MV-4-11 (cell line): ENCODE results near the gene CENPT.

Experiments used
- DNase-seq: peaks from one replicate; lab custom pipeline; 2025; lab: John Stamatoyannopoulos, UW

CENPT gene

DNA sequence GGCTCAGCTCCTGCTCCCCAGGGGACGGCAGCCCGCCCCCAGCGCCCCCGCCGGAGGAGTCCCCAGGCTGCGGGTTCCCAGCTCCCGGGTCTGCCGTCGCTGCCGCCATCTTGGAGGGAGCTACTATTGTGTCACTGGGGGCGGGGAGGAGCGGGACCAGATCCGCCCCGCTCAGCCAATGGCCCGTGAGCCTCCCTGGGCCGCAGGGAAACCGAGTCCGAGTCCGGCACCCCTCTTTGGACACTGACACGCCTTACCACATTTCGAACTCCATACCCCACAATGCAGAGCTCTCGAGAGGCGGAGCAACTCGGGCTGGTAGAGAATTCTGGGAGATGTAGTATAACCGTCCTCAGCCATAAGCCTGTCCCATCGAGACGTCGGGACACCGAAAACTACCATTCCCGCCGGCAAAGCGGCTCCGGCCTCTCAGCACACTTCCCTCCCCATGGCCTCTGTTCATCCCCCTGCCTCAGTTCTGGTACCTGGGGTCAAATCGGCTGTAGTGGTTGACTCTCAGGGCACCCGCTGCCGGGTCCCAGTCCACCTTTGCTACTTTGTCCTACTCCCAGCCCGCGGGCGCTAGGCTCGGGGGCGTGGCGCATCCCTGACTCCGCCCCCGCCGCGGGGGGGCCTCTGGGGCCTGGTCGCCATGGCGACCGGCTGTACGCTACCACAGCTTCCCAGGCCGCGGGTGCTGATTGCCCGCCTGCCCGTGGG lies 40.9 kb downstream of the CENPT start, which contains the start of the genes RANBP10 and TSNAXIP1:
TSS of gene RANBP10 (minus strand) at position 133 of the 720 bp plus-strand sequence. CDS start at position 109, 24 bp downstream.
TSS of gene TSNAXIP1 (plus strand) at position 462 of the 720 bp plus-strand sequence. CDS start 261 bp downstream, outside the sequence.
- peak; percentile 99 for DNase-seq

DNA sequence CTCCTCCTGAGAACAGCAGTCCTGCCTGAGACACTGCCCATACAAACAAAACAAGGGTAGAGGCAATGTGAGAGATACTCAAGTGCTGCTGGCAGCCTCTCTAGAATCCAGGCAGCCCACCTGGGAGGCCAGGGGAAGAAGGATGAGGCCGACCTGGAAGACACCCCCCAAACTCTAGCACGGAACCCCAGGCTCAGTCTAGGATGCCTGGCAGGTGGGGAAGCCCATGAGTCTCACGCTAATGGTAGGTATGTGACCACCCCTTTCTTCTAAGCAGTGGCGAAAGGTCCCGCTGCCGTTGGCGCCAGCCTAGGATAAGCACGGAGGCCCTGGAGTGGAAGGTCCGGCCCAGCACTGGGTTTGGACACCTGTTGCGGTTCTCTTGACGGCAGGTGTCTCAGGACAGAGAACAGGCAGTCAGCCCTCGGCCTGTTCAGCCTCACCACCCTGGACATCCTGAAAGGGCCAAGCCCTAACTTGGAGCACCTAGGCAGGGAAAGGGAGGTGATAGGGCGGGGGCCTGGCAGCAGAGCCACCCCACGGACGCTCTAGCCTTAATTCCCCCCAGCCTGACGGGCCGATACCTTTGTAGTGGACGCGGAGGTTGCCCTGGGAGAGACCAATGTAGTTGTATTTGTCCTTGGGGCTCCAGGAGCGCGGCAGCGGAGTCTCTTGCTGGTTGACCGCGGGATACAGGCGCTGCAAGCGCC lies 41.6 kb downstream of the CENPT start:
- DNase-seq, result no peak

DNA sequence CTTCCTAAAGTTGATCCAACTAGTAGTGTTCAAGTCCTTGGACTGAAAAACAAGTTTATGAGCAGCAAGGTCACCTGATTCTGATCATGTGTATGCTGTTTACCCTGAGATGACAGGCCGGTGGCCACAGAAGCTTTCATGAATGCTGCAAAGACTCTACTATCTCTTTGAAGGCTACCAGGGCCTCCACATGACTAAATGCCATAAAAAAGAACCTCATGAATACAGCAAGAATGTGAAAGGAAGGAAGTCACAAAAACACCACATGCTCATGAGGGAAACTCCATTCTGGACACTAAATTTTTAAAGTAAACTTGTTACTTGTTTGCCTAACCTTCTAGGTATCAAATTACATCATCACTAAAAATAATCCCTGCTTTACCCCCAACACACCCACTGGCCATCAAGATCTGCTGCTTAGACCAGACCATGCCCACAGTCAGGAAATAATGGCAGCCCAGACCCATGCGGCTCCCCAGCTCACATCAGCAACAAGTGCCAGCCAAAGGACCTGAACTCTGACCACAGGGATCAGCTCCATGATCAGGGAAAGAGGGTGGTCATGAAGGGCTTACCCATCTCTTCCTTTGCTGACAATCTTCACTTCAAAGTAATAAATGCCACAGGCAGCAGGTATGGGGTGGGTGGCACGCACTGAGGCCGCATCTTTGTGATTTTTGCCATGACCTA lies 42.5 kb downstream of the CENPT start:
- DNase-seq, result no peak

DNA sequence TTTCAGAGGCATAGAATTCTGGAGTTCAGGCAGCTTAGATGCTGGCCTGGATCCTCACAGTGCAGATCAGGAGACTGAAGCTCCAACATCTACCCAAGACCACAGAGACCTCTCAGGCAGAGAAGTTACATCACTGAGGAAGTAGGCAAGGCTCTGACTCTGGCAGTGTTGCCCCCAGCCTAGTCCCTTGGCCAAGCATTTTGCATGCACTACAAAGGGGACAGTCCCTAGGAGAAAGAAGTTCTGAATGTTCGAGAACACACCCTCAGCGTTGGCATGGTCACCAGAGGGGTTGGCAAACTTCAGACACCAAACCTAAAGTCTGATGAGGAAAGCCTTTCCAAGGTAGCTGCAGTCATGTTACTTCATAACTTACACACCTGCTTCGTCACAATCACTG lies 43.6 kb downstream of the CENPT start:
- DNase-seq, result peak; percentile 56

DNA sequence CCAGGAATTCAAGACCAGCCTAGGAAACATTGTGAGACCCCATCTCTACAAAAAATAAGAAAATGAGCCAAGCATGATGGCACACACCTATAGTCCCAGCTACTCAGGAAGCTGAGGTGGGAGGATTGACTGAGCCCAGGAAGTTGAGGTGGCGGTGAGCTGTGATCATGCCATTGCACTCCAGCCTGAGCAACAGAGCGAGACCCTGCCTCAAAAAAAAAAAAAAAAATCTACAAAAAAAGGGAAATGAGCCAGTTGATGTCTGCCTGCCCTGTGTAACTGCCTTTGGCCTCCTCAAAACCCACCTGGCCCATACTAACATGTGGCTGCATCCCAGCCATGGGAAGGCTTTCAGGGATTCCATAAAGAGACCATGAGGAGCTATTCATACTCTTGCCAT lies 45.6 kb downstream of the CENPT start:
- DNase-seq, result no peak

DNA sequence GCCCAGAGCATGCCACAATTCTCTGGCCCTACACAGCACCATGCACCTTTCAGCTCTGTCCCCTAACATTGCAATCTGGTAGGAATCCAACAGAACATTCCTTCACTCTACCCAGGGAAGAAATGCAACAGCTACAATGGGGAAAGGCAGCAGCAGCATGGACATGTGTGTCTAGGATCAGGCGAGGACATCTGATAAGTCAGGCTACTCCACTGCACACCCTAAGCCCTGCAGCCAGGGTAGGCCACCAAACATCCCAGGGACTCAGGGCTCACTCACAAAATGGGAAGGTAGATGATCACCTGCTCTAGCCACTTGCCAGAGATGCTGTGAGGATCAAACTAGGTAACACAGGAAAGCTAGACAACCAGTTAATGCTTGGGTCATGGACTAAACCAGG lies 46.3 kb downstream of the CENPT start:
- DNase-seq, result no peak

DNA sequence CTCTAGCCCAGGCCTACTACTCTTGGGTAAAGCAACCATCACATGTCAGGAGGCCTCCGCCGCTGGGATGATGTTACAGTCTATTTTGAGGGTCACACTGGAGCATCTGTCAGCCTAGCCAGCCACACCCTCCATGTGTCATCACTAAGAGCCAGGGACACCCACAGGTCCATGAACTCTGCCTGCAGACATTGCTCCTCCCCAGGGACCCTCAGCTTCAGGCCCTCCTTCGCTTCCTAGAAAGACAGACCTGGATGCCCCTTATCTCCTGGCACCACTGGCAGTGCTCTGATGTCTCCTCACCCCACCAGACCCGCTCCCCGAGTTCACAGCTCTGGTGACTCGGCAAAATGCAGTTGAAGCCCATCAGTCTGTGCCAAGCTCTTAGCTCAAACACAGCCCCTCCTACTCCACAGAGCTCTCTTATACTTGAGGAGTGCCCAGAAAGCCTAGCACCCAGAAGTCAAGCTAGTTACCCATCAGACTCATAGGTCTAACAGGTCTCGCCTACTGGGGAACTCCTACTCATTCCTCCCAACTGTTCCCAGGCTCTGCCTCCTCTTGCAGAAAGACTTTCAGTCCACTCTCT lies 47.1 kb downstream of the CENPT start:
- DNase-seq, result peak; percentile 8

DNA sequence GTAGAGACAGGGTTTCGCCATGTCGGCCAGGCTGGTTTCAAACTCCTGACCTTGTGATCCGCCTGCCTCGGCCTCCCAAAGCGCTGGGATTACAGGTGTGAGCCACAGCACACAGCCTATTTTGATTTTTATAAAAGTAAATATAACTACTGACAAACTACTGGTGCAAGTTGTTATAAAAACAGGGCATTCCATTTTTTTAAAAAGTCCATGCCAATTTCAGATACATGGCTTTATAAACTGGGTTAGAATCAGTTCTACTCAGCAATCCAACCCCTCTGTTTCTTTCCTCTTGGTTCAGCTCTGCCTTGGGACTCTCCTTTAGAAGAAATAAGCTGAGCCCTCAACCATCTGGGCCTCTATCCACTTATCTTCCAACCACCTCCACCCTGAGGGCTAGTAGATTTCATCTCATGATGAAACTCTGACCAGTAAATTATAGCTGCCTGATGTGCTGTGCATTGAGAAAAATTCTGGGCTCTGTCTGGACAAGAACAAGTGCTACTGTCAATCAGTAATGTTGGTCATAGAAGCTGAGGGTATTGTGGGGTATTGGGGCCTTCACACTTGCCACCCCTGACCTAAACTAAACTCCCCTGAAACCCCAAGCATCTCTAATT lies 51.3 kb downstream of the CENPT start:
- DNase-seq, result no peak

DNA sequence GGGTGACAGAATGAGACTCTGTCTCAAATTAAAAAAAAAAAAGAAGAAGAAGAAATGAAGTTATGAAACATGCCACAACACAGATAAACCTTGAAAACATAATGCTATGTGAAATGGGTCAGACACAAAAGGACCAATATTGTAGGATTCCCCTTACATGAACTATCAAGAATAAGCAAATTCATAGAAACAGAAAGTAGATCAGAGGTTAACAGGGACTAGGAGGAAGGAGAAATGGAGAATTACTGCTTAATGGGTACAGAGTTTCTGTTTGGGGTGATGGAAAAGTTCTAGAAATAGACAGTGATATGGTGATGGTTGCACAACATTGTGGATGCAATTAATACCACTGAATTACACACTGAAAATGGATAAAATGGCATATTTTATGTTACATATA lies 57.4 kb downstream of the CENPT start:
- DNase-seq, result peak; percentile 25

DNA sequence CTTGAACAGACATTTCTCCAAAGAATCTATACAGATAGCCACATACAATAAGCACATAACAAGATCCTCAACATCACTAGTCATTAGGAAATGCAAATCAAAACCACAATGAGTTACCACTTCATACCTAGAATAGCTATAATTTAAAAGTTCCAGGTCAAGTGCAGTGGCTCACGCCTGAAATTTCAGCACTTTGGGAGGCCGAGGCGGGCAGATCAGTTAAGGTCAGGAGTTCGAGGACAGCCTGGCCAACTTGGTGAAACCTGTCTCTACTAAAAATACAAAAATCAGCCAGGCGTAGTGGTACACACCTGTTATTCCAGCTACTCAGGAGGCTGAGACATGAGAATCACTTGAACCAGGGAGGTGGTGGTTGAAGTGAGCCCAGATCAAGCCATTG lies 61.0 kb downstream of the CENPT start:
- no peak for DNase-seq

DNA sequence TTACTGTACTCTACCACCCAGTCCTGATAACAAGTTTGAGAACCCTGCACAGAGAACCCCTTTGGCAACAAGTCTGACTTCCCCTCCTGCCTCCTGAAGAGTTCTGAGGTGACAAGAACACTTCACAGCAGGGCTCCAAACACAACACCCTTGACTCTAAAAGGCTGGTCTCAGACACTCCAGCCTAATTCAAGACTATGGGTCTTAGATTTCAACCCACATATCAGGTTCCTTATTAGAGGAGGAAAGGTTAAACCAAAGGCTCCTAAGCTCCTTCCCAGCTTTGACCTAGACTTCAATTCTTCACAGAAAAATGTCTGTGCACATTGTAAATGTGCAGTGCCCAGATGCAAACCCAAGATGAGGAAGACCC lies 64.2 kb downstream of the CENPT start:
- no peak for DNase-seq

DNA sequence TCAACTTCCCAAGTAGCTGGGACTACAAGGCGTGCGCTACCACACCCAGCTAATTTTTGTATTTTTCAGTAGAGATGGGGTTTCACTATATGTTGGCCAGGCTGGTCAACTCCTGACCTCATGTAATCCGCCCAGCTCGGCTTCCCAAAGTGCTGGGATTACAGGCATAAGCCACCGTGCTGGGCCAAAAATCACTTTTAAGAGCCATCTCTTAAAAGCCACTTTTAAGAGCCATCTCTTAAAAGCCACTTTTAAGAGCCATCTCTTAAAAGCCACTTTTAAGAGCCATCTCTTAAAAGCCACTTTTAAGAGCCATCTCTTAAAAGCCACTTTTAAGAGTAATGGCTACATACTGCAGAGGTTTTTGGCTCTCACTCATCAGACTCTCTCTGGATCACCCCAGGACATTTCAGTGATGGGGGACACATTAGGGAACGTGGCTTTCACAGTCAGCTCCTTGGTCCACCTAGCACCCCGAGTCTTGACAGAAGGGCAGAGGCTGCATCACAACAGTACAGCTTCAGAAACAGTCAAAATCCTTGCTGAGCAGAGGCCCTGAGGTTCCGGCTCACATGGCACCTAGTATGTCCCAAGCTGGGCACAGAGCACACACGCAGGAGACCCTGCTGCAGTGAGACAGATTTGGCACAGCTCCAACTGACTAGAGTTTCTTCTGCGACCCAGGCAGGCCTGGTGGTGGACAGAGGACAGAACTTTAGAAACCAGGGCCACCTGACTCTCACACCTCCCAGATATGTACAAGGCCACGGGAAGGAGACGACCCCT lies 64.7 kb downstream of the CENPT start:
- no peak for DNase-seq

DNA sequence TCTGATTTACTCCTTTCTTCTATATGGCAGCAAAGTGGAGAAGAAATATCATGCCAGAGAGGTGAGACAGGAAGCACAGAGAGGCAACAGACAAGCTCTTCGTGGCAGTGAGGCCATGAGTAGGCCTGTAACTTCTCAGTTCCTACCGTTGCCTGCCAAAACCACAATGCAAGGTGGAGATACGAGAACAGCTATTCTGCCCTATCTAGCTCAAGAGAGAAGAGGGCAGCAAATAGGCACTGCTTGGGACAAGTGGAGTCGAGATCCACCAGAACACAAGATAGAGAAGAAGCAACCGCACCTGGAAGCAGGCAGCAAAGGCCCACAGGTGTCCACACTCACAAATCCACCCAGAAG lies 66.0 kb downstream of the CENPT start:
- no peak for DNase-seq

DNA sequence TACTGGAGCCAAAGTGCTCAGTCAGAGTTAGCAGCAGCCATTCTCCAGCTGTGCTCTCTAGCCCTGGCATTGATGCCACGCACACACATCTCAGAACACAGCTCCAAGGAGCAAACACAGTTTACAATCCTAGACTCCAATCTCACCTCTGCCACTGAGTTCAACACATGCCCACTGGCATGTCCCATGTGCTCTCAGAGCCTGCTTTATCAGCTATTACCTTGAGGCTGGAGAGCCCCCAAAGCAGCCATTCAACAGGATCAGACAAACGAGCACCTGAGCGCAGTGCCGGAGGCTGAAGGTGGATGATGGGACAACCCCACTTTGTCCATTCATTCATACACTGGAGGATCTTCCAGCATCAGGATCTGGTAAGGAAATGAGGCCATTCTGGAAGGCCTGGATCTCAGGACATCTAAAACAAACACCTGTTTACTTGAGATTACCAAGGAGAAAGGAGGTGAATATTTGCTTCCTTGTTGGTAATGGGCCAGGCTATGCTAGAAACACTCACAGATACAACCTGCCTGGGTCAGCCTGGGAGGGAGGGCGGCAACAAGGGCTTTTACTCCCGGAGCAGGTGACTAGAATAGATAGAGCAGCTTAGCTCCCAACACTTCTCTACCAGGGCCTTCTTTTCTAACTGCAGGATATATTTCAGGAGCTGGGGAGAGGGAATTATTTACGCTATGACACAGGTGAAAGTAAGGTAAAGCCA lies 66.5 kb downstream of the CENPT start:
- no peak for DNase-seq

DNA sequence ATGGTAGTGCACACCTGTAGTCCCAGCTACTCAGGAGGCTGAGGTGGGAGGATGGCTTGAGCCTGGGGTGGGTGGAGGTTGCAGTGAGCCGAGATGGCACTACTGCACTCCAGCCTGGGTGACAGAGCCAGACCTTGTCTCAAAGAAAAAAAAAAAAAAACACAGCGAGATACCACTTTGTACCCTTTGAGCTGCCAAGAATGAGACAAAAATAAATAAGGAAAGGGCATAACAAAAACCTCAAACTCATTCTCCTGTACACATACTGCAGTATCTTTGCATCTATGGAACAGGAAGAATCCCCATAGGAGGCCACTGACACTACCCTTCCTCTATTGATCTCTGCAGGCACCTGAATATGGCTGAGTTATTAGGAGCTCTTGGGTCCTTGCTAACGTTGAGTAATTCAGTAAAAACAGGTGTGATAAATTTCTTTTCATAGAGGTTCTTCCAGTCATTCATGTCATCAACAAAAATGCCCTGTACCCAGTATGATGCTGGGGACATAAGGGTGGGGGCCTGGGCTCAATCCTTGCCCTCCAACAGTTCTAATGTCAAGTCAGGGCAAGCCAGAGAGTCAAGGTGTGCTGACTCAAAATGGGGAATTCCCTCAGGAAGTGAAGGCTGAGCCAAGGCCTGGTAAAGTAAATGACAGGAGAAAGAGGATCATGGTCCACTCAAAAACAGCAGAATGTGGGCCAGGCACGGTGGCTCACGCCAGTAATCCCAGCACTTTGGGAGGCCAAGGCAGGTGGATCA lies 68.1 kb downstream of the CENPT start:
- no peak for DNase-seq
